NOMO-1 treated with dmso at 0.1 percent for 144 hours (cell line): ENCODE measurements around the gene LUZP1.
"Not testable (repeated sequence)": the region's sequence is repeated elsewhere in the genome, so short reads cannot be mapped to it uniquely, and the experiment has no call there.

Source experiments
- DNase-seq: peaks from one replicate; lab custom pipeline; 2025; ENCODE audit not compliant: unreplicated experiment; lab: John Stamatoyannopoulos, UW

The LUZP1 gene

DNA sequence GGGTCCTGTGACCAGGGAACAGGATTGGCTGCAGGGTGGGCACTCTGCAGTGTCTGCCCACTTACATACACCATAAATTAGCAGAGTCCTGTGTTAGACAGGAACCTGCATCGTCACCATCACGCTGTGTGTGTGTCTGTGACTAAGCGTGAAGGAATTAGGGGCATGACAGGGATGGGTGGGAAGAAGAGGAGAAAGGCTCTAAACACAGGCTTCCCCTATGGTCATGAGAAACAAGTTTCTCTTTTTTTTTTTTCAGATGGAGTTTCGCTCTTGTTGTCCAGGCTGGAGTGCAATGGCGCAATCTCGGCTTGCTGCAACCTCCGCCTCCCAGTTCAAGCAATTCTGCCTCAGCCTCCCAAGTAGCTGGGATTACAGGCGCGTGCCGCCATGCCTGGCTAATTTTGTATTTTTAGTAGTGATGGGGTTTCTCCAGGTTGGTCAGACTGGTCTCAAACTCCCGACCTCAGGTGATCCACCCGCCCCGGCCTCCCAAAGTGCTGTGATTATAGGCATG is 20.3 kb upstream of the LUZP1 start:
- not testable (repeated sequence) for DNase-seq

DNA sequence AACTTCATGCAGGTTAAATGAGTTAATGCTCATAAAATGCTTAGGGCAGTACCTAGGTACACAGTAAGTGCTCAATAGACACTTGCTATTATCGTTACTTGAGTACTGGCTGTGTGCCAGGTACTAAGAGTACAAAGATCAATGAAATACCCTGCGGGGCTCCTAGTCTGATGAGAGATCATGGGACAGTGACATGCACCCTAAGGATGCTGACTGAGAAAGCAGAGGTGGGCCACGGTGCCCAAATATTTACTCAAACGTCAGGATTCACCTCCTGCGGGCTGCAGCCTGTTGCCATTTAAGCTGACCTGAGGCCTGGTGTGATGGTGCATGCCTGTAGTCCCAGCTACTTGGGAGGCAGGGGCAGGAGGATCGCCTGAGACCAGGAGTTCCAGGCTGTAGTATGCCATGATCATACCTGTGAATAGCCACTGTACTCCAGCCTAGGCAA is 19.8 kb upstream of the LUZP1 start:
- no peak for DNase-seq

DNA sequence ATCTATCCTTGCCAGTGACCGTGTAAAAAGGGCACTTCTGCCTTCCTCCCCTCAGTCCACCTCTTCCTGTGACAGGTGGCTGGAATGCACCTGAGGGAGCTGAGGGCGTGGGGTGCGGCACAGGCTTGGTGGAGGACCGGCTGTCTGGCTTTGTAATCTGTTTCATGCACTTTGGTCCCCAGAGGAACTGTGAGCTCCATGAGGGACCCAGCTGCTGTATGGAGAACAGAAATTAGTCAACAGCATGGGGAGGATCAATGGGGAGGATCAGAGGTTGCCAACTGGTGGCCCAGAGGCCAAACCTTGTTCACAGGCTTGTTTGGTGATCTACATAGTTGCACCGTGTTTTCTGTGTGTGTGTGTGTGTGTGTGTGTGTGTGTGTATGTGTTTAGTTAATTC is 19.0 kb upstream of the LUZP1 start:
- DNase-seq: no peak

DNA sequence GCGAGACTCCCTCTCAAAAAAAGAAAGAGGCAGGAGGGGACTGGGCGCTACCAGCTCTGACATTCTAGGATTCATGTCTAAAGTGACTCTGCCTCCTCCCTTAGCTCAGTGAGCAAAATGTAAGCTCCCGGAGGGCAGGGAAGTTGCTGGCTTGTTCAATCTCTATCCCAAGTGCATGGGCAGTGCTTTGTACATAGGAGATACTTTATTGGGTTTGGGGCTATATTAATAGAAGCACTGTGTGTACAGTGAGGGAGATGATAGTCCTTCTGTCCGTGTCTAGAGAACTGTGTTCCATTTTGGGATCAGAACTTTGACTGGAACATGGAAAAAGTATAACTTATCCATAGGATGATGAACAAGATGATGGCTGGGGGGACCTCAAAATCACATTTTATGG is 16.7 kb upstream of the LUZP1 start:
- DNase-seq: no peak

DNA sequence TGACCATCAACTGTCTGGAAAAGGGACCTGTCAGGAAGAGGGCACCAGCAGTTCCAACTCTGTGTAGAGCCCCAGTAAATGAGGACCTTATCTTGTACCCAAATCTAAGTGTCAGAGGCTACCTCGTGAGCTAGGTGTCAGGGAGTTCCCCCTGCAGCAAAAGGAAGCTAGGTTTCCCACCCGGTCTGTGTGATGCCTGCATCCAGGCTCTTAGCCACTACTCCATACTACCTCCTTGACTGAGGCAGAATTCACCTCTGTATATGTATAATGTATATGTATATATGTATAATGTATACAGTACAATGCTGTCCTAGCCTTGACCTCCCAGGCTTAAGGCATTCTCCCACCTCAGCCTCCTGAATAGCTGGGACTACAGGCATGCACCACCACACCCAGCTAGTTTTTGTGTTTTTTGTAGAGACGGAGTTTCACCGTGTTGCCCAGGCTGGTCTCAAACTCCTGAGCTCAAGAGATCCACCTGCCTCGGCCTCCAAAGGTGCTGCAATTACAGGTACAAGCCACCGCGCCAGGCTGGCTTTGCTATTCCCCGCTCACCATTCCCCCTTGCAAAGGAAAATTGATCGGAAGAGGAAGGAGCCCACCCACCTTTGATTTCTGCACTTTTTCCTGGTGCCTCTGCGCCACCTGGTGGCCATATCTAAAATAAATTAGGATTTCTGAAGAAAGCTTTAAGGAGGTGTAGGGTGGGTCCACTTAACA is 15.7 kb upstream of the LUZP1 start:
- no peak for DNase-seq

DNA sequence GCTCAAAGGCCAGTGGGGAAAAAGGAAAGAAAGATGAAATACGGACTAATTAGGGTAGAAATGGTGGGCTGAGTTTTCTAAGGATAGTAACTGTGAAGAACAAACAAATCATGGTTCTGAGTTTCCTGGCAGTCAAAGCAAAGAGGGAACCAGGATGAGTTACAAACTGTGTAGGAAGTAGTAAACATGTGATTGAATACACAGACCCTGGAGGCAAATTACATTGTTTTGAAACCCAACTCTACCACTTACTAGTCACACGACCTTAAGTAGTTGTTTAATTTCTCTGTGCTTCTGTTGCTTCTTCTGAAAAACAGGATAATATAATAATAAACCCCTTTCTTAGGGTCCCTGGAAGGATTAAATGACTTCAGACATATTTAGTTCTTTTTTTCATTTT is 11.2 kb upstream of the LUZP1 start:
- no peak for DNase-seq

DNA sequence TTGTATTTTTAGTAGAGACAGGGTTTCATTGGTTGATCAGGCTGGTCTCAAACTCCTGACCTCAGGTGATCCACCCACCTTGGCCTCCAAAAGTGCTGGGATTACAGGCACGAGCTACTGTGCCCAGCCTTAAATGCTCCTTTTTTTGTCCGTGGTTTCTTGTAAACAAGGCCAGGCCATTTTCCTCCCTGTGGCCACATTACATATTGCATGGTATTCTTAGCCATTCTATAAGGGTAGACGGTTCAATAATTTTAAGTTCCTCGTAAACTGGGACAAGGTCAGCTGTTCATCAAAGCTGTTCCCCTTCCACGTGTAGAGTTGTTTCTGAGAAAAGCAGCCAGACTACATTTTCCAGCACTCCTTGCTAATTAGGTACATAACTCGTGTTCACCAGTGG is 10.3 kb upstream of the LUZP1 start:
- no peak for DNase-seq

DNA sequence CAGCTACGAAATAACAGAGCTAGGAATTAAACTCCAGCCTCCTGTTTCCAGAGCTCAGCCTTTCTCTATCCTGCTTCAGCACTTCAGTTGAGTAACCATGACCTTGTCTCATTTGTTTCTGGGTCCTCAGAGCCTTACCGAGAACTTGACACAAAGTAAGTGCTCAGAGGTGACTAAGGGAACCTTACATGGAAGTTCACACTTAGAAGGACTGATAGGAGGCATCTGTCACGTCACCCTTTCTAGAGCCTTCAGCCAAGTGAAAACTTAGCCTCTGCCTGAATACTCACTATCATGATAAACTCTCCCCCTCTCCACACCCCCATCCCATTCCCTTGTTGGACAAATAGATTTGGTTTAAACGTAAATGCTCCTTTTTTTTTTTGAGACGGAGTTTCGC is 9.8 kb upstream of the LUZP1 start:
- DNase-seq: no peak

DNA sequence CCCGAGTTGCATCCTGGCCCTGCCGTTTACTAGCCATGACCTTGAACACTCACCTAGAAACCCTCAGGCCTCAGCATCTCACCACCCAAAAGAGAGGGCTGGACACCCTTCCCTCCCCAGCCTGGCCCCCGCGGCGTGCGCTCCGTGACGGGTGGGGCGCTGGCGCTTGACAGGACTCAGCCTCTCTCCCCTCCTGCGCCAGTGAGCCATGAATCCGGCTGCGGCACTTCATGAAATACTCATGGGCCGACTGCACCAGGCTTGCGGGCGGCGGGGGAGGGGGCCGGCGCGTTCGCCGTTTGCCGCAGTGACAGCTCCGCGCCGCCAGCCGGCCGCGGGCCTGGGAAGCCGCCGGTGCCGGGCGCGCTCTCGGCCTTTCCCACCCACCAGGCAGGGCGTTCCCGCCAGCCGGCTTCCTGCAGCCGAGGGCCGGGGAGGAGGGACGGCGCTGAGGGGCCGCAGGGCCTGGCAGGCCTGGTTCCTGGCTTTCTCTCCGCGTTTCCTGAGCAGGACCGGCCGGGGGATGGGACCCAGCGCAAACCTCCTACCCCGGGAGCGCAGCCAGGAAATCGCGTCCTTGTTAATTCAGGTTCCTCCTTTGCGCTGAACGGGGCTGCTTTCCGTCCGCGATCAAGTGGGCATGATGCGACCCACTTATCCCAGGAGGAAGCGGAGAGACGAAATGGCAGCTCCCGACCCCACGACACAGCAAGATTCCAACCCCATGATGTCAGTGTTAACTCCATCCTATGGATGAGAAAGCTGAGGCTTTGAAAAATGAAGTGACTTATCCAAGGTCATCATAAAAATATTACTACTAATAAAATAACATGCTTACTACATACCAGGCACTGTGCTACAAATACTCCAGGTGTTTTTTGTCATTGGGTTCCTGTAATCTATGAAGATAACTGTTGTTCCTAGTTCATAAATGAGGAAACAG is 9.1 kb upstream of the LUZP1 start:
- no peak for DNase-seq

DNA sequence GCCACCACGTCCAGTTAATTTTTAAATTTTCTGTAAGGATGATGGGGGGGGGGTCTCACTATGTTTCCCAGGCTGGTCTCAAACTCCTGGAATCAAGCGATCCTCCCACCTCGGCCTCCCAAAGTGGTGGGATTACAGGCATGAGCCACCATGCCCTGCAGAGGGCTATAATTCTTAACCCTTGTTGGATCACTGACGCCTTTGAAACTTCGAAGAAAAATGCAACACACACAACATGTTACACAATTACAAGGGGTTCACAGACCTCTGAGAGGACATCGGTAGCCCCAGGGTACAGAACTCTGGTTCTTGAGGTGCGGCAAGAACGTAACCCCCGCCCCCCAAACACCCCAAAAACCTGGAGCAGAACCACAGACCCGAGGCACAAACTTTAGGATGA is 8.4 kb upstream of the LUZP1 start:
- no peak for DNase-seq

DNA sequence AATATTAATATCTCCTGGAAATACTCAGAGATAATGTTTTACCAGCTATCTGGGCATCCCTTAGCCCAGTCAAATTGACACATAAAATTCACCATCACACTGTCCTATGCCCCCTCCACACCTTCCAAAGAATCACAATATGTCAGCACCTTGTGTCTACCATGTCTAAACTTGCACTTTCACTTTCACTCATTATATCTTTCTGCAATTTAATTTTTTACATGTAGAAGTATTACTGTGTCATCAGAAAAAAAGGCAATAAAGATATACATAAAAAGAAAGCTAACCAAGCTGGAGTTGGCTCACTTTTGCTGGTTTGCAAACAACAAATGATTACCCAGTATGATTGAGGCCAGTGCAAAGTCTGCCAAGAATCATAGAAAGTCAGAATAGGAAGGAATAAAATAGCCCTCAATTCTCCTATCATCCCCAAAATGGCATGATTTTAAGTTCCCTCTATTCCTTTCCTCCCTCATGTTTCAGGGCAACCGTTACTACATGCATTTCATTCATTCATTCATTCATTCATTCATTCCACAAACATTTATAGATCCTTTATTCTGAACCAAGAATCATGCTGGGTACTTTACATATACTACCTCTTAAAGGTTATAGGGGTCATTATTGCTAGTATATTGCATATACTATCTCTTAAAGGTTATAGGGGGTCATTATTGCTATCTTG is 5.9 kb upstream of the LUZP1 start:
- no peak for DNase-seq

DNA sequence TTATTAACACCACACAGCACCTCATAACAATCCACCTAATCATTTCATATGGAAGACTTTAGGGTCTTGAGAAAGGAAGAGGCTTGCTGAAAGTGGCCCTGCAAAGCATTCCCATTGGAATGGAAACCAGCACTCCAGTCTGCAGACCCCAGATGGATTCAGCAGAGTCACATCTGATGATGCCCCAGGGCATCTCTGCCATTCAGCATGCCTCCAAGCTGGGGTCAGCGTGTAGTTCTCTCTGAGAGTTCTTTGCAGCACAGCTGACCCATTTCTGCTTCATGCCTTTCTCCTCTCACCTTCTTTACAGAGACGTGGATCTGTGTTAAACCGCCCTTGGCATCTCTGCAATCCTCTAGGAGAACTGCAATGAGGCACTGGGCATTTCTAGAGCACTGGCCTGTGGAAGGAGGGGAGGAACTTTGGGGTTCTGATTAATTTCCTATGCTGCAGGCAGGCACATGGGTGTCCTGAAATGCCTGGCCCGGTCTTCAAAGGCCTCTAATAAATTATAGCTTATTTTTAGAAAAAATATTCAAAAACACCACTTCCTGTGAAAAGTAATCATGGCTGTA is 2.6 kb upstream of the LUZP1 start:
- DNase-seq: no peak

DNA sequence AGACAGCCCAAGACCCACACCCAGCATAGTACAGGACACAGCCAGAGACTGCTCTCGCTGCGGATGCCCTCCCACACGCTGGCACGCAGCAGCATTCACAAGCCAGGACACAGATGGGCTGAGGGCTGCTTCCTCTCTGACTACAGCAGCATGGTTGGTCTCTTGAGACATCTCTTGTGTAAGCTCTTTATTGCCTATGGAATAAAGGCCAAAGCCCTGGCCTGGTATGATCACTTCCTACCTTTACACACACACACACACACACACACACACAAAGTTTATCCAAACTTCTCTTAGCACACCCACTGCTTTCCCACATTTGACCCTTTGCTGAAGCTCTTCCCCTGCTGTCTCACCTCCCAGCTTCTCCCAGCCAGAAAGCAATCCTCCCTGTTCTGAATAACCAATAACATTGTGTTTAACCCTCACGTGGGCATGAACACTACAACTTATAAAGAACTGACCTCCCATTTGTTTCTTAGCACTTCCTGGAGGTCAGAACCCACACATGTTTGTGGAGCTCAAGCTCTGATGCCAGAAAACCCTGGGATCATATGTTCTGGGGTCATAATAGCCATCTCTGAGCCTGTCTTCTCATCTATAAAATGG is 1.2 kb upstream of the LUZP1 start:
- peak; percentile 84 for DNase-seq

DNA sequence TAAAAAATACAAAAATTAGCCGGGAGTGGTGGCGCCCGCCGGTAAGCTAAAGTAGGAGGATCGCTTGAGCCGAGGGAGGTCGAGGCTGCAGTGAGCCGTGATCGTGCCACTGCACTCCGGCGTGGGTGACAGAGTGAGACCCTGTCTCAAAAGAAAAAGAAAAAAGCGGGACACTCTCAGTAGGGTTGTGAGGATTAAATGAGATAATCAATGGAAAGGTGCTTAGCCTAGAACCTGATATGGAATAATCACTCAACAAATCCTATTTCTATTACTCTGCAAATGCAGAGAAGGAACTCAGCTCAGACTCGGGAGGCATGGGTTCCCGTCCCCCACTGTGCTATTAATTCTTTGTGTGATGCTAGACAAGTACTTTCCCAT is 529 bp upstream of the LUZP1 start:
- DNase-seq: no peak

DNA sequence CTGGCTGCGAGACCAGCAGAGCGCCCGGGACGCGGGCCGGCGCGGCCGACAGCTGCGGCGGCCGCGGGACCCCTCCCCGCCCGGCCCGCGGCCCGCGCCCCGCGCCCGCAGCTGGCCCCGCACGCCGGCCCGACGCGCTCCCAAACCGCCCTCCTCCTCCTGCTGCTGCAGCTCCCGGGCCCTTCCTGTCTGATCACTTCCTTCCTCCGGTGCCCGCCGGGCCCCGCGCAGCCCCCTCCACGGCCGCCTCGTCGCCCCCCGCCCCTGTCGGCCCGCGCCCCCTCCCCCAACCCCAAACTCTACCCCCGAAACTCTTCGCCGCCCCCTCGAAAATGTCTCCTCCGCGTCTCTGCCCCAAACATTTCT is 594 bp downstream of the LUZP1 start:
- DNase-seq: no peak

DNA sequence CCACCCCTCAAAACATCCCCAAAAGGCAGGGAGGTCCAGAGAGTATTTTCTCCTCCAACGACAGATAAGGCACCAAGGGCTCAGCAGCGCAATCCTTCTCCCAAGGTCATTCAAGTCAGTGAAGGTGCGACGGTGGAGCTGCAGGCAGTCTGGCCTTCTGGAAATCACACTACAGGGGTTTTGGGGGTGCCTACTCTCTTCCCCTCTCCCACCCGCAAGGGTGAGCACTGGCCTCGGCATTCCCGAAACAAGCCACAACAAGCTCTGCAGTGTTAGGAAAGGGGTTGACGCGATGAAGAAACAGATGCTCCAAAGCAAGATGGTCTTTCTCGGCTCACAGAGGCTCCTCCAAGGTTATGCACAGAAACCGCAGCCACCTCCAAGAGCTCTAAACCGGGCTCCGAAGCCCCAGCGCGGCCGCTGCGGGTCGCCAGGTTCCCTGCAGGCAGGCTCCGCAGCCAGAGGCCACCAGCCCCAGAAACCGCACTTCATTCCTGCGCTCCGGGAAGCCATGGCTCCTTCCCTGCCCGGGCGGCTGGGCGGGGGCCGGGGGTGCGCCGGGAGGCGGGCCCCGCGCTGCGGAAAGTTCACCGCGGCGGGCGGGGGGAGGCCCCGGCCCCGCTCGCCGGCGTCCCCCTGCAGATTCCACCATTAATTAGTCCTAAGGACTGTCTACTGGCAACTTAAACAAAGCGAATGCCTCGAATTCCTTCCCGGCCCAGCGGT is 1.1 kb downstream of the LUZP1 start:
- DNase-seq: no peak

DNA sequence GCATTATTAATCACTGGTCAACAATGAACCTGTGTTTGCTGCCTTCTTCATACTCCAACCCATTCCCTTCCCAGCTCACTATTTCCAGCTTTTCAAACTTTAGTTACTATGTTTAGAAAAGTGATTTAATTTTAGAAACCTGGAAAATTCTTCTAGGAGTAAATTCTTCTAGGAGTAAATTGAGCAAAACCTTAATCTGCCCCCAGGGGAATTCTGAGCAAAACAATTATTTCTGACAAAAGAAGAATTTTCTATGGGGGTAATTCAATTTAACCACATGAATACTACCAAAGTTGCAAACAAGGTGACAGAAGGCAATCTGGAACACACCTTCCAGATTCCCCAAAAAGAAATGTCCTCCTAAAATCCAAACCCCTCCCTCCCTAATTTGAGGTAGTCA is 1.8 kb downstream of the LUZP1 start:
- no peak for DNase-seq

DNA sequence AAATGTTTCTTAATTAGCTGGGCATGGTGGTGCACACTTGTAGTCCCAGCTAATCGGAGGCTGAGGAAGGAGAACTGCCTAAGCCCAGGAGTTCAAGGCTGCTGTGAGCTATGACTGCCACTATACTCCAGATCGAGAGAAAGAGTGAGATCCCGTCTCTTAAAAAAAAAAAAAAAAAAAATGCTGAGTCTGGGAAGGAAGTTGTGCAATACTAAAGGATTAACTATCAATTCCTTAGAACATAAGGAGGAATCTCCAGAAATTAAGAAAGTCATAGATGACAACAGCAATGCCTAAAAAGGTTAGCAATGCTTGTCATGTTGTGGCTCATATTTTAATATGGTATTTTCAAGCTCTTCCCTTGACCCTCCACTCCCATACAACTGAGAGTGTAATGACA is 5.3 kb downstream of the LUZP1 start:
- DNase-seq: no peak

DNA sequence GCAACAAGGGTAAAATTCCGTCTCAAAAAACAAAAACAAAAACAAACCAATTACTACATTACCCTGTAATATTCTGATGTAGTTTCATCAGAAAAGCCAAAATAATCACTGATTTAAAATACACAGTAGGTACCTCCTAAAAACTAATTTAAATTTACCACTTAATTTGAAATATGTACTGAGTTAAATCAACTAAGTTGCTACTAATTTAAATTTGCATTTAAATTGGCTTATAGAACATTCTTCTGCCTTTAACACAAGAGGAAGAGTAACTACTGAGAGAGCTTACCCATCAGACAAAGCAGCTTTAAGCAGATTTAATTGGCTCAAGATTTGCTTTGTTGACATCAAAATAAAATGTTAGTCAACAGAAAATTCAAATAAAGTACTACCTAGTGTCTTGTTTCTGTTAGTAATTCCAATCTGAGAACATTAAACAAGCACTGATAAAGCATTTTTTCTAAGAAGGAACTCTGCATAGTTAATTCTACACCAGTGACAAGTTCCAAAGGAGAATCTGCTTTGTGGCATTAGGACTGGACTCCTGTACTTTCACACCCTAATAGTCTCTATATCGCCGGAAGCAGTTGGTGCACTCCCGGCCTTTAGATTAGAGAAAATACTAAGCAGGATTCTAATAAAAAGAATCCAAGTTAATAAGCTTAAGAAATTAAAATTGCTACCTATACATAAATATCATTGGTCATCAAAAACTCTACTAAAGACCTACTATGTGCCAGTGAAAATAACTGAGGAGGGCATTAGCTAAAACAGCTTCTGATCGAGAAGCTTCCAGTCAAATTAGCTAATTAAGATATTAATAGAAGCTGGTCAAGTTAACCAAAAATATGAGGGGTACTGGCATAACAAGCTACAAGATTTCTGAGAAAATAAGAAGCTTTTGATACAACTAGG is 8.4 kb downstream of the LUZP1 start:
- no peak for DNase-seq
